ENCODE data around the gene SIGLEC14. TPM values are rescaled to one million over a fixed set of nuclear protein-coding genes. Genes with fewer than 3 reads are reported as not detected.
"Not testable (repeated sequence)": the region's sequence is repeated elsewhere in the genome, so short reads cannot be mapped to it uniquely, and the experiment has no call there.

Gene SIGLEC14
- polyA plus RNA-seq (not detected in 2 replicates), polyA minus RNA-seq (not detected in 2 replicates)

DNA sequence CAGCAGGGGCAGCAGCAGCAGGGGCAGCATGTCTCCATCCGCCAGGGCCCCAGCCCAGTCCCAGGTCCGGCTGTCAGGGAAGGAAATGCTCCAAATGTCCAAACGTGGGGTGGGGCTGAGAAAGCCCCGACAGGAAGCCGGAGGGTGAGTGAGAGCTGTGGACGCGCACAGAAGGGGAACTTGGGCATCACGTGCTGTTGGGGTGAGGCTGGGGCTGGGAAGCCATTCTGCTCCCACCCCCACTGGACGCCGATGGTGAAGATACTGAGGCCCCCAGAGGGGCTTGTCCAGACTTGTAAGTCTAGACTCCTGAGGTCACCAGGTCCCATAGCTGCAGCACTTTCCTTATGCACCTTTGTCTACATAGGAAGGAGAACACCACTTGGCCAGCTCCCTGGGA, at the start of gene SIGLEC14:
SIGLEC14 (minus strand) TSS at position 96 of the 400 bp plus-strand sequence; CDS start at position 30, 66 bp downstream.
- not testable (repeated sequence) for H3K27me3 ChIP-seq (ENCODE audit: insufficient read depth, low read depth, low read length); H4K20me1 ChIP-seq (ENCODE audit: insufficient read depth); H3K27ac ChIP-seq (ENCODE audit: low read length); H3K36me3 ChIP-seq (ENCODE audit: insufficient read depth, low read length); H3K79me2 ChIP-seq (replicated peaks; ENCODE audit: insufficient read depth, low read length); H3K9me2 ChIP-seq (ENCODE audit: insufficient read depth, low read length); H2AFZ ChIP-seq (ENCODE audit: low read depth, low read length); H3K9ac ChIP-seq (ENCODE audit: low read length); H3K9me3 ChIP-seq (ENCODE audit: low read length); H3K4me3 ChIP-seq (ENCODE audit: low read length); H3K4me2 ChIP-seq (ENCODE audit: low read length); H3F3A ChIP-seq (ENCODE audit: insufficient read depth, low read length, poor library complexity, severe bottlenecking)

GRCh38 chr19:51695702-51696315, 49.2 kb upstream of the SIGLEC14 start:
- Histone ChIP-seq H3K79me2 (replicated peaks; ENCODE audit: insufficient read depth, low read length) (peaks cover 23% of the 10 kb centered on the region), H3K36me3 (ENCODE audit: insufficient read depth, low read length) (peaks cover 7% of the 10 kb centered on the region), H4K20me1 (ENCODE audit: insufficient read depth) (peaks cover 13% of the 10 kb centered on the region), H3K27ac (ENCODE audit: low read length) (no peak overlapping the region), H3K9me2 (ENCODE audit: insufficient read depth, low read length) (no peaks in the 10 kb centered on the region), H3K4me3 (ENCODE audit: low read length) (no peak overlapping the region), H3K9ac (ENCODE audit: low read length) (no peak overlapping the region), H3K4me2 (ENCODE audit: low read length) (no peak overlapping the region), H3K9me3 (ENCODE audit: low read length) (no peaks in the 10 kb centered on the region), H3F3A (ENCODE audit: insufficient read depth, low read length, poor library complexity, severe bottlenecking) (no peaks in the 10 kb centered on the region), H2AFZ (ENCODE audit: low read depth, low read length) (no peak overlapping the region), H3K27me3 (ENCODE audit: insufficient read depth, low read depth, low read length) (no peaks in the 10 kb centered on the region)
- TF ChIP-seq, protein P1, sequence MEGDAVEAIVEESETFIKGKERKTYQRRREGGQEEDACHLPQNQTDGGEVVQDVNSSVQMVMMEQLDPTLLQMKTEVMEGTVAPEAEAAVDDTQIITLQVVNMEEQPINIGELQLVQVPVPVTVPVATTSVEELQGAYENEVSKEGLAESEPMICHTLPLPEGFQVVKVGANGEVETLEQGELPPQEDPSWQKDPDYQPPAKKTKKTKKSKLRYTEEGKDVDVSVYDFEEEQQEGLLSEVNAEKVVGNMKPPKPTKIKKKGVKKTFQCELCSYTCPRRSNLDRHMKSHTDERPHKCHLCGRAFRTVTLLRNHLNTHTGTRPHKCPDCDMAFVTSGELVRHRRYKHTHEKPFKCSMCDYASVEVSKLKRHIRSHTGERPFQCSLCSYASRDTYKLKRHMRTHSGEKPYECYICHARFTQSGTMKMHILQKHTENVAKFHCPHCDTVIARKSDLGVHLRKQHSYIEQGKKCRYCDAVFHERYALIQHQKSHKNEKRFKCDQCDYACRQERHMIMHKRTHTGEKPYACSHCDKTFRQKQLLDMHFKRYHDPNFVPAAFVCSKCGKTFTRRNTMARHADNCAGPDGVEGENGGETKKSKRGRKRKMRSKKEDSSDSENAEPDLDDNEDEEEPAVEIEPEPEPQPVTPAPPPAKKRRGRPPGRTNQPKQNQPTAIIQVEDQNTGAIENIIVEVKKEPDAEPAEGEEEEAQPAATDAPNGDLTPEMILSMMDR (IDR thresholded peaks at IDR 0.05; ENCODE audit: poor library complexity, severe bottlenecking) = no peak
- no peak for TF ChIP-seq EP300 (conservative IDR thresholded peaks at IDR 0.05; ENCODE audit: poor library complexity, severe bottlenecking)
- TF ChIP-seq MXI1 (conservative IDR thresholded peaks at IDR 0.05; ENCODE audit: poor library complexity, severe bottlenecking) = no peak
- no peak for TF ChIP-seq REST (IDR thresholded peaks at IDR 0.05; ENCODE audit: borderline replicate concordance)
- TF ChIP-seq EZH2 (IDR thresholded peaks at IDR 0.05; ENCODE audit: borderline replicate concordance, insufficient read depth, low read length, poor library complexity, severe bottlenecking) = no peak
- TF ChIP-seq RAD21 (conservative IDR thresholded peaks at IDR 0.05) = no peak
- TF ChIP-seq POLR2AphosphoS5 (IDR thresholded peaks at IDR 0.05) = no peak
- no peak for TF ChIP-seq TAF1 (IDR thresholded peaks at IDR 0.05; ENCODE audit: low read depth)
- no peak for TF ChIP-seq SMC3 (conservative IDR thresholded peaks at IDR 0.05; ENCODE audit: poor library complexity)
